DMS 273 (cell line): ENCODE measurements around the gene RAB6B.

Source experiments
- DNase-seq: peaks from one replicate; lab custom pipeline; 2025; ENCODE audit not compliant: unreplicated experiment; lab: John Stamatoyannopoulos, UW

Gene RAB6B

GRCh38 chr3:133895208-133896001 is at the start of gene RAB6B:
Gene RAB6B, minus strand, starts transcription at chr3:133895882. Its CDS starts 416 bp downstream, at chr3:133895466.
- peak; percentile 90 for DNase-seq

DNA sequence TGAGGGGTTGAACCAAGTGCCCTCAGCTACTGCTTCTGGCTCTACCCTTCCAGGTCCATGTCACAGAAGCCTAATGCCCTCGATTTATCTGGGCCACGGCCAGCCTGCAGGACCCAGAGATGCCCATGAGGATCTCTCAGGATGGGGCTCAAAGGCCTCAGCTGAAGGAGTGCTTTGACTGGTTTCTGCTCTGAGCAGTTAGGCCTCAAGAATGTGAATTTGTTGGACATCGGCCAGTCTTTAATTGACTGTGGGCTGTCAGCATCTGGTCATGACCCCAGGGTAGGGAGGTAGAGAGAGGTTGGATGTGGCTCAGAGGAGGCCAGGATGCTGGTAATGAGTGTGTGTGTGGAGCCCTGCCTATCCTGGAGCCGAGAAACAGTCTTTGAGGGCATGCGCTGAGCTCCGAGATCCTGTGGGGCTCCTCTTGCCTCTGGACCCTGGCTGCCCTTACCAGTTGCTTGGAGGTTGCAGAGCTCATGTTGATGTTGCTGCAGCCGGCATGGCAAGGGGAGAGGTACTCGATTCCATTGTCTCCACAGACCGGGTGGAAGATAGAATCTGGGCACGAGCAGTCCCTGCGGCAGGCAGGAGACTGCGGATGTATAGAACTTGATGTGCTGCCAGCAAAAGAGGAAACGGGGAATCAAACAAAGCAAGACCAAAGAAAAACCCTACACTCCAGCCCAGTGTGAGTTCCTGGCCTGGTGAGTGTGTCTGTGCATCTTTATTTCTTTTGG is 49.1 kb upstream of the RAB6B start:
- DNase-seq, result peak; percentile 84

- no peak for DNase-seq
Observed at GRCh38 chr3:133944181-133944580, 48.5 kb upstream of the RAB6B start.

DNA sequence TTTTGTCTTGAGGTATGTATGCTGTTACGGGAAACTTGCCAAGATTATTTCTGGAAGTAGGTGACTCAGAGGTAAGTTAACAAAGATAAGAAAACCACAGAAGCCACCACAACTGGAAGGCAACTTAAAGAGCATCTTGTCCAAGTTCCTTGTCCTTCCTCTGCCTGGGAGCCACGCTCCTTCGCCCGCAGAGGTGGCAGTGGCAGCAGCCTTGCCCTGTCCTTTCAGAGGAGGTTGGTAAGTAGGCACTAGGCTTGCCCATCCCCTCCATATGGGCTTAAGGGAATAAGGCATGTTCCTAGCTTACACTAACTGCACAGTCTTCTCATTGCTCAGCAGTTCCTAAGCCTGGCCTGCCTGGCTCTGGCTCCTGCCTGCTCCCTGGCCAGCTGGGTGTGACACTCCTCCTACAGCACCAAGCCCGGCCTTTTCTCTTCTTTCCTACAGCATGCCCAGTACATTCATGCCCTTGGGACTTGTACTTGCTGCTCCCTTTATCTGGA is 48.0 kb upstream of the RAB6B start:
- peak; percentile 63 for DNase-seq

GRCh38 chr3:133943031-133943535 is 47.4 kb upstream of the RAB6B start:
- DNase-seq, result no peak

- peak; percentile 88 for DNase-seq
Observed at GRCh38 chr3:133941415-133941821, 45.7 kb upstream of the RAB6B start.

- no peak for DNase-seq
Observed at GRCh38 chr3:133940536-133940935, 44.9 kb upstream of the RAB6B start.

DNA sequence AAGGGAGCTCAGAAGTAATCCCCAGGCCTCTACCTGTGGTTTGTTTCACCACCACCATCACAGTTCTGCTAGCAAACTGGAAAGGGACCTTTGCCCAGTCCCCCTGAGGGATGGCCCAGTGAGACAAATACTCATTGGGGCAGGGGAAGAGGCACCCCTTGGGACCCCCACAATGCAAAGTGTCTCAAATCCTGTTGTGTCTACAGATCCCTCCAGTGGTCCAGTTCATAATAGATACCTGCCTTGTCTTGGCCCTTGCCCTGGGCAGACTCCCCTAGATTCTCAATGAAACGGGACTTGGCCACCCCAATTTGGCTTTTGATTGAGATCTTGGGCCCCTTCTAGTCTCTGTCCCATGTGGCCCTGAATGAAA is 43.8 kb upstream of the RAB6B start:
- no peak for DNase-seq

- DNase-seq, result peak; percentile 63
Observed at GRCh38 chr3:133938770-133939462, 43.2 kb upstream of the RAB6B start.

DNA sequence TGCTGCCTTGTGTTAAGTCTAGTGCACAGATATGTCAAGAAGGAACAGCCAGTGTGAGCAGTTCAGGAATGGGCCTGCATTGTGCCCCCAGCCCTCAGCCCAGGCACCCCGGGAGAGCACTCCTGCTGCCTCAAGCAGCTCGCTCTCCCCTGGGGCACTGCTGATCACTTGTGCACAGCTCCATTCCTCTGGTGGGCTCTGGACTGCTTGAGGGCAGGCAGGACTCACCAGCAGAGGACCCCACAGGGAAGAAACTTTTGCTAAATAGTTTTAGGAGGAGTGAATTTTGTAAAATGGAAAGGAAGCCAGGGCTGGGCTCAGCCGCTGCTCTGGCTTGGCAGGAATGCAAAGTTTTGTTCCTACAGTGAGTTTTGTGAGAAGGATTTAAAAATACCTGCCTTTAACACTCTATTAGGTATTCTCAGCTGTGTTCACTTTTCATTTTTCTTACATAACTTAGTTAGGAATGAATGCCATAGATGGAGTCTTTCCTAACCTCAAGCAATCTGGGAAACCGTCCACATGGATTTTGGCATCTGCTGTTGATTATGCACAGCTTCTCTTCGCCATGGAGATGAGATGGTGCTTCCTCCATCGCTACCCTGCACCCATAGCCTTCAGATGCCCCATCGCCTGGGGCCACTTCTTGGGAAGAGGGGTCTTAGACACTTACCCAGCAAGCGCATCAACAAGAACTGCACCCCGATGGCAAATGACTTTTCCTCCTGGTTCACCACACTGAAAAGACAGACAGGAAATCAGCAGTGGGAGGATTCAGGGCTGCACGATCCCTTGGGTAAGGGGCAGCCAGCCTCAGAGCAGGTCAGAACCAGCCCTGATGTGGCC is 42.3 kb upstream of the RAB6B start:
- DNase-seq, result no peak

DNA sequence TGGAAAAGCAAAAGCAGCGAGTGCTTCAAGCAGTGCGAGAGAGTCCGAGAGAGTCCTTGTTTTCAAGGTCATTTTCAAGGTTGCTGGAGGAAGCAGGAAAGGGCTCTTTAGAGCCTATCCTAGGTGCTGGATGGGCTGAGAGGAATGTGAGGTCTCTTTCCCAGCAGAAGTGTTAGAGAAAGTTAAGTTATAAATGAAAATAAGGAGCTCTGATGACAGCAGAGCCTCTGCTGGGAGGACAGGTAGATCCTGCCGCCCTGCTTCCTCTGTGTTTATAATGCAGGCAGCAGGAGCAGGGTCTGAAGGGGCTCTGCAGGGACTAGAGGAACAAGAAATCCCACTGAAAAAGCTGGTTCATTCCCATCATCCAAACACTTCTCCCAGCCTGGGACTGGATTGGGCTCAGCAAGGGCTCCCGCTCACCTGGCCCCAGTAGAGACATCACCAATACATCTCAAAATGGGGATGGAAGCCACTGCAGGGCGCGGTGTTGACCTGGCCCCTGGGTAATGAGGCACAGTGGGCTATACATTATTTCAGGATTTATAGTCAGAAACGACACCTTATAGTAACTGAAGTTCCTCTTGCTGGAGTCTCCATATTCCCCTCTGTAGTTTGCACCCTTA is 41.5 kb upstream of the RAB6B start:
- DNase-seq, result no peak

DNA sequence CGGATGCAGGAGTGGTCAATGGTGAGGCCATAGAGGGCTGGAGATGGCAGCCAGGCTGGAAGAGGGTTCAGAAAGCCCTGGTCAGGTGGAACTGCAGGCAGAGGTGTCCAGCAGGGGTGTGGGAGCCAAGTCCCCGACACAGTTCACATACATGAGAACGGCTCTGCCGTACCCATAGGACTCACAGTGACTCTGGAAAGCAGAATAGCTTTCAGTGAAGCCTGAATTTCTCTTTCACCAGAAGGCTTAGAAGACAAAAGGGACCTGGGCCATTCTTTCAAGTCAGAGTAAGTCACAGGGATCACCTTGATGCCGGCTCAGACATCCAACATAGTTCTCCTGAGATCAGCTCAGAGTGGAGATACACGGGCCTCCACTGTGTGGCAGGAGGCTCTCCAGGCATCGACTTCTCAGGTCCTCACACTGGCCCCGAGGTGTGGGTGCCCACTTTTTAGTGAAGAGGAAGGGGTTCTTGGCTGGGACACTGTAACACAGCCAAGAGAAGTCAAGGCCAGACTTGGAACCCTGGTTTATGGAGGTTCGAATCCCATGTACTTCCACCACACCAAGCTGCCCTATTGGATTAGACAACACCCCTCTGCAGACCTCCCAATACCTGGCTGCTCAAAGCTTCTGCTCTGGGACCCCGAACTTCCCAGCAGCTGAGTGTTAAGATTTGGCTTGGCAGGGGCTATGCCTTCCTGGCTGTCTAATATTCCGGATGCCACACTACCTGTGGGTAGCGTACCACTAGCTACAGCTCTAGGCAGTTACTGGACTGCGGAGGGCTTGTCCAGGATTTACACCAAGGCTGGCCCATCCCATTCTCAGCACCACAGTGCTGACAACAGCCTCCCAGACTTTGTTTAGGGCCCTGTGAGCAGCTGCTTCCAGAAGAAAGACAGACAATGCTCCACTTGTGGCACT is 40.4 kb upstream of the RAB6B start:
- no peak for DNase-seq

GRCh38 chr3:133934996-133935842 is 39.5 kb upstream of the RAB6B start:
- DNase-seq, result no peak

DNA sequence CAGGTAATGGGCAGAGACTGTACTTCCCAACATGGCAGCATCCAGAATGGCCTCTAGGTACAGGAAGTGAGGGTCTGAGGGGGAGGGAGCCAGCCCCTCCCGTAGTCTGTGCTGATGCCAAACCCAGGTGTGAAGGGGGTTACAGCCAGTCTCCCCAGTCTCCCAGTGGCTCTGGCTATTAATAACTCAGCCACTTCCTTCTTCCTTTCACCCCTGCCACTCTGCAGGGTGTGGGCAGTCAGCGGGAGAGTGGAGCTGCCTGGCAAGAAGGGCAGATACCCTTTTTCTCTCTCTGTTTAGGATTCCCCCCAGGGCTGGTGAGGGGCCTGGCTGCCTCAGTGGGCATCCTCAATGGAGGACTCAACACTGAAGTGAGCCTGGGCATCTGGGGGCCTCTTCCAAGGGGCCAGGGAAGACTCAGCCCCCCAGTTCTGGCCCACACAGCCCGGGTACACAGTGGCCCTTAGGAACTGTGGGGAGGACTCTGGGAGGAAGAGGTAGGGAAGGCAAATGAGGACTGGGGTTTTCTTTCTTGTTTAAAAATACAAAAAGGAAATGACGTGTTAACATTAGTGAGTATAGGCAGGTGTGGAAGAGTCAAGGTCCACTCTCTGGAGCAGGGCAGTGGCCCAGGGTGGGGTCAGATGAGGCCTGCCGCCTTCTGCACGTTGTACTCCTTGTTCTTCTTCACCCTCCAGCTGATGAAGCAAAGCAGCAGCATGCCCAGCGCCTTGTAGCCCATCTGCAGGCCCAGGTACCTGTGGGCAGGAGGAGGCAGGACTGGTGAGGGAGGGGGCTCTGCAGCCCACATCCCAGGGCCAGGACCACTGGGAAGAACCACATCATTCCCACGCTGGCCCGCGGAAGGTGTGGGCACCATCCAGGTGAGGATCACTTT is 38.6 kb upstream of the RAB6B start:
- no peak for DNase-seq

GRCh38 chr3:133933097-133934024 is 37.7 kb upstream of the RAB6B start:
- DNase-seq, result no peak

DNA sequence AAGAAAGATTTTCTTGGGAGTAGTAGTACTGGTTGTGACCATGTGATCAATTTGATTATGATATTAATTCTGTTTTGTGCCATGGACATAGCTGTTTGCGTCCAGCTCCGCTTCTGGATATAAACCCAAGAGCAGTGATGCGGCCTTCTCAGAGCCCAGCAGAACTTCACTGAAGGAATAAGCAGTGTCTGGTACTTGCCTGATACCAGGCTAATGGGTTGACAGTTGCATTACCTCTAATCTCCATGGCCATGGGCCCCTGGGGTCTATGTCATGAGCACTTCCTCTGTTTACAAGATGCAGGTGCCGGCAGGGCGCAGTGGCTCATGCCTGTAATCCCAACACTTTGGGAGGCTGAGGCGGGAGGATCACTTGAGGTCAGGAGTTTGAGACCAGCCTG is 36.3 kb upstream of the RAB6B start:
- DNase-seq, result no peak
